Nephron (organoid): Measurements from ENCODE around the gene MYOM1.

Experiments used
- H3K27ac Mint-ChIP-seq, 3 experiments: 2 replicates each; pipeline ENCODE4 v1.8.0; 2020; ENCODE audit warnings: mixed read lengths in 3 of 3, mild to moderate bottlenecking in 2 of 3, moderate library complexity in 1 of 3
- H3K27me3 Mint-ChIP-seq: 2 replicates; pipeline ENCODE4 v1.8.0; 2021; ENCODE audit warnings: low read depth, mild to moderate bottlenecking, moderate library complexity, mixed read lengths
- H3K36me3 Mint-ChIP-seq: 2 replicates; pipeline ENCODE4 v1.8.0; 2020; ENCODE audit warnings: low read depth, mixed read lengths
- H3K4me1 Mint-ChIP-seq: 2 replicates; pipeline ENCODE4 v1.8.0; 2020; ENCODE audit warnings: mixed read lengths
- H3K4me3 Mint-ChIP-seq, 3 experiments: 2 replicates each; pipeline ENCODE4 v1.8.0; 2020; ENCODE audit warnings: mild to moderate bottlenecking in 3 of 3, mixed read lengths in 3 of 3, moderate library complexity in 2 of 3
- H3K9me3 Mint-ChIP-seq: 2 replicates; pipeline ENCODE4 v1.8.0; 2020; ENCODE audit warnings: mixed read lengths
- TF ChIP-seq, protein P1 (sequence below), 3 experiments: fragments of 200-600 bp; sonication (generic); IDR thresholded peaks; one replicate each; pipeline ENCODE4 v1.5.0; 2021; ENCODE audit warnings: antibody characterized with exemption in 3 of 3; ENCODE audit not compliant: unreplicated experiment in 3 of 3

The MYOM1 gene

DNA sequence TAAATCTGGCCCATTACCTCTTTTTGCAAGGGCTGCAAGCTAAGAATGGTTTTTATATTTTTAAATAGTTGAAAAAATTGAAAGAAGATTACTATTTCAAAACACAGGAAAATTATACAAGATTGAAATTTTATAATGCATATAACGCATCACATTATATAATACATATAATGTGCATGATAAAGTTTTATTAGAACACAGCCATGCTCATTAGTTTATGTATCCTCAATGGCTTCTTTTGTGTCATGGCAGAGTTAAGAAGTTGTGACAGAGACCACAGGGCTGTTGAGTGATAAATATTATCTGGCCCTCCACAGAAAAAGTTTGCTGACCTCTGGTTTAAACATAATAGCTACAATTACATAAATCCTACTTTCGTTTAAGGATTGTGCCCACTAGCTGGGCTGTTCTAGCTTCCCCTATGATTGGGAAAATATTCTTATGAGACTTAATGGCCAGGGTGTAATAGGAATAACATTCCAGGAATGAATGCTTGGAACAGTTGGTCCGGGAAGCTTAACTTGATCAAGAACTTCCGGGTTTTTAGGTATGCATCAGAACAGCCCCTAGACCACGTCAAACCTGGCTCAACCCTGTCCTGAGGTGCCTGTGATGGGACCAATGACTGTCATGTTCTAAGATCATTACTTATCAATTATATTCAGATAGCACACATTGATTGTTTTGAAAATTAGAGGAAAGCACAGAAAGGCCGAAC lies 108.1 kb downstream of the MYOM1 start:
- H3K36me3 Mint-ChIP-seq = no peaks in the 10 kb centered on the region
- TF ChIP-seq, protein P1, sequence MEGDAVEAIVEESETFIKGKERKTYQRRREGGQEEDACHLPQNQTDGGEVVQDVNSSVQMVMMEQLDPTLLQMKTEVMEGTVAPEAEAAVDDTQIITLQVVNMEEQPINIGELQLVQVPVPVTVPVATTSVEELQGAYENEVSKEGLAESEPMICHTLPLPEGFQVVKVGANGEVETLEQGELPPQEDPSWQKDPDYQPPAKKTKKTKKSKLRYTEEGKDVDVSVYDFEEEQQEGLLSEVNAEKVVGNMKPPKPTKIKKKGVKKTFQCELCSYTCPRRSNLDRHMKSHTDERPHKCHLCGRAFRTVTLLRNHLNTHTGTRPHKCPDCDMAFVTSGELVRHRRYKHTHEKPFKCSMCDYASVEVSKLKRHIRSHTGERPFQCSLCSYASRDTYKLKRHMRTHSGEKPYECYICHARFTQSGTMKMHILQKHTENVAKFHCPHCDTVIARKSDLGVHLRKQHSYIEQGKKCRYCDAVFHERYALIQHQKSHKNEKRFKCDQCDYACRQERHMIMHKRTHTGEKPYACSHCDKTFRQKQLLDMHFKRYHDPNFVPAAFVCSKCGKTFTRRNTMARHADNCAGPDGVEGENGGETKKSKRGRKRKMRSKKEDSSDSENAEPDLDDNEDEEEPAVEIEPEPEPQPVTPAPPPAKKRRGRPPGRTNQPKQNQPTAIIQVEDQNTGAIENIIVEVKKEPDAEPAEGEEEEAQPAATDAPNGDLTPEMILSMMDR (IDR thresholded peaks at IDR 0.05; ENCODE audit: unreplicated experiment in 3 of 3) = no peak
- H3K27ac Mint-ChIP-seq = peak overlapping the region in 1 of 3 experiments; percentile 54
- H3K4me3 Mint-ChIP-seq = no peak overlapping the region
- no peaks in the 10 kb centered on the region for H3K9me3 Mint-ChIP-seq
- H3K4me1 Mint-ChIP-seq = no peaks in the 10 kb centered on the region
- no peaks in the 10 kb centered on the region for H3K27me3 Mint-ChIP-seq

DNA sequence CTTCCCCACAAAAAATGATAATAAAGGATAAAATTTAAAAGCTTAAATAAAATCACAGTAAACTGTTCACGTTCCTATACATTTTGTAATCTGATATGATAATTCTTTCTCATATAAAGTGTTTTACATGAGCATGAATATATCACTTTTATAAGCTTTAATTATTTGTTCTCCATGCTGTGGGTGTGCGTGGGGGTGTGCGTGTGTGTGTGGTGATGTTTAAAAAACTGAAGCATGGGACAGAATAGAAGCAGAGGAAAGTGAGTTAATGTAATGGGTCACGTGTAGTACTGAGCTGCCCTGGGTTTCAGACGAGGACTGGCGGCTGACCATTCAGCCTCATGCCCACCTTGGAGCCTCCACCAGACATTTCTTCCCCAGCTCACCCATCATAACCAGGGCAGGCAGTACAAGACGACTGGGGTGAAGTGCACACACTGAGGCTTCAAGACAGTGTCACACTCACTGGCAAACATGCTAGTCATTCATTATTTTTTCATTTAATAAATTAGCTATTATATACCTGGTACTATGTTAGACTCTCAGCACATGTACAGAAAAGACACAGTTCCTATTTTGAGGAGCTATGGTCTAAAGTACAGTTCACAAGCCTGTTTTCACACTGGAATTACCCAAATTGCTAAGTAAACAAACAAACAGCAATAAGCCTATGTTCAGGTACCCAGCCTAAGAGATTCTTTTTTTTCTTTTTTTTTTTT lies 109.6 kb downstream of the MYOM1 start:
- no peak overlapping the region for H3K4me3 Mint-ChIP-seq
- no peaks in the 10 kb centered on the region for H3K27me3 Mint-ChIP-seq
- no peaks in the 10 kb centered on the region for H3K36me3 Mint-ChIP-seq
- no peaks in the 10 kb centered on the region for H3K4me1 Mint-ChIP-seq
- no peak overlapping the region for H3K27ac Mint-ChIP-seq
- TF ChIP-seq, protein P1 (IDR thresholded peaks at IDR 0.05; ENCODE audit: unreplicated experiment in 3 of 3) = no peak
- no peaks in the 10 kb centered on the region for H3K9me3 Mint-ChIP-seq

DNA sequence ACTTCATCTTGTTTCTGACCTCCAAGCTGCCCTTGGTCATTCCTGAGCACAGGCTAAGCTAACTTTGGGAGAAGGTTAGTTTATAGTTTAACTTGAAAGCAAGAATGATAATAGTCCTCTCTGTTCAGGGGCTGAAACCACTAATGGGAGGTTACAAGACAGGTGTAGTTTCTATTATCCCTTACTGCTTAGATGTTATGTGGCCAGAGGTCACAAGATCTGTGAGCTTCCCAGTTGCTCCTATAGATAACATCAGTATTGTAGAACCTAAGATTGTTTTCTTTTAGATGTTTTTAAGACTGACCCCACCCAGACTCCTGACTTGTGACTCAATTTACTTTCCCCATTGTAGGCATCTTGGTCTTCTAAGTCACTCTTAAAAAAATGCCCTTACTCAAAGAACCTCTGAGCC lies 112.0 kb downstream of the MYOM1 start:
- H3K4me3 Mint-ChIP-seq = no peak overlapping the region
- no peaks in the 10 kb centered on the region for H3K9me3 Mint-ChIP-seq

DNA sequence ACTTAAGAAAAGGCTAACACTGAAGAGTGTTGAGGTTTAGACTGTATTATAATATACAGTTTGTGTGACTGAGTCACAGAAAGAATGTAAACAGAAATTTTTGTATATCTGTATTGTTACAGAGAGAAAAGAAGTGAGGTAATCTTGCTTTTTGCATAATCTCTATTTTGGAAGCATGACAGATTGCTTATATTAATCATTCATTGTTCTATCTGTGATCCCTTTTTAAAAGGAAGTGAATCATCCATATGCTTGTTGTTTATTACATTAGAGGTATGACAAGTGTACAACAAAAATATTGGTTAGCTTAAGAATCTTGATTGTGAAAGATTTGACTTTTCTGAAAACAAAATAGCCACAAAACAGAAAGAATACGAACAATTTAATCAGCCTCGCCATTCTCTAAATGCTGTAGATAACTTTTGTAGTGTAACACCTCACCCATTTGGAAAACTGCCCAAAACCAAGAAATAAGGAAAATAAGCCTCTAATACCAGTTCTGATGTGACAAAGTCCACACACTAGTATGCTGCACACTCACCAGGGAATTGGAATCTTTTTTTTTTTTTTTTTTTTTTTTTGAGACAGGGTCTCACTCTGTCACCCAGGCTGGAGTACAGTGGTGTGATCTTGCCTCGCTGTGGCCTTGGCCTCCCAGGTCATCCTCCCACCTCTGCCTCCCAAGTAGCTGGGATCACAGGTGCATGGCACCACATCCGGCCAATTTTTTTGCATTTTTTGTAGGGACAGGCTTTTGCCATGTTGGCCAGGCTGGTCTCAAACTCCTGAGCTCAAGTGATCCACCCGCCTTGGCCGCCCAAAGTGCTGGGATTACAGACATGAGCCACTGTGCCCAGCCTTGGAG lies 115.3 kb downstream of the MYOM1 start:
- Mint-ChIP-seq H3K27ac (peak overlapping the region; percentile 7 to 52 (median 44)), H3K4me3 (no peak overlapping the region), H3K36me3 (no peaks in the 10 kb centered on the region), H3K4me1 (peaks cover 21% of the 10 kb centered on the region), H3K9me3 (no peaks in the 10 kb centered on the region), H3K27me3 (no peaks in the 10 kb centered on the region)
- TF ChIP-seq, protein P1 (IDR thresholded peaks at IDR 0.05; ENCODE audit: unreplicated experiment in 3 of 3) = no peak

More for the DNA sequence above, 112.0 kb downstream of the MYOM1 start:
- no peaks in the 10 kb centered on the region for H3K27me3 Mint-ChIP-seq
- no peaks in the 10 kb centered on the region for H3K36me3 Mint-ChIP-seq
- peak overlapping the region in 1 of 3 experiments; percentile 8 for H3K27ac Mint-ChIP-seq
- H3K4me1 Mint-ChIP-seq = peaks cover 19% of the 10 kb centered on the region
- TF ChIP-seq, protein P1 (IDR thresholded peaks at IDR 0.05; ENCODE audit: unreplicated experiment in 3 of 3) = no peak

DNA sequence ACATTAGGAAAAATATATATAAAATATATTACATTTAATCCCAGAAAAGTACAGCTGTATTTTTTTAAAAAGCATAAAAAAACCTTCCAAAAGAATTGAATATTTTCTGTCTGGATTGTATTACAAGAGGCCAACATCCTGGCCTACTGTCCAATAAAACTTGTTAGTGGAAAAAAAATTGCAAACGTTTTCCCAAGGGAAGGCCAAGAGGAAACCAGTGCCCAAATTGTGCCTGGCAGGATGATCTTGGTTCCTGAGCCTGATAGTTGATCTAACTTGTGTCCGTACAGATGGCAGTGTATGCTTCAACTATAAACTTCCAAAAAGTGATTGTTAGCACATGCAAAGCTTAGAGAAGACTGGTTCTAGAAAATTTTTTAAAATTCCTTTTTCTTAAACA lies 116.2 kb downstream of the MYOM1 start:
- H3K4me3 Mint-ChIP-seq = no peak overlapping the region
- TF ChIP-seq, protein P1 (IDR thresholded peaks at IDR 0.05; ENCODE audit: unreplicated experiment in 3 of 3) = no peak

More for the DNA sequence above, 116.2 kb downstream of the MYOM1 start:
- peak overlapping the region in 1 of 3 experiments; percentile 60 for H3K27ac Mint-ChIP-seq
- no peaks in the 10 kb centered on the region for H3K36me3 Mint-ChIP-seq
- peaks cover 21% of the 10 kb centered on the region for H3K4me1 Mint-ChIP-seq
- no peaks in the 10 kb centered on the region for H3K9me3 Mint-ChIP-seq
- no peaks in the 10 kb centered on the region for H3K27me3 Mint-ChIP-seq
